ENCODE measurements around the gene TMEM109. TPM values are rescaled to one million over a fixed set of nuclear protein-coding genes. Genes with fewer than 3 reads are reported as not detected.

TMEM109 gene
- total and polyA plus RNA-seq, 2 of the 8 experiments (the other 6 are each of a cell fraction or from before 2014, with no cell fraction given) = 27.3 to 30.3 TPM

- no peaks in the 10 kb centered on the region for H3K79me2 ChIP-seq (ENCODE audit: control insufficient read depth in 1 of 2, insufficient read depth in 2 of 2, low read length in 2 of 2)
- ChIA-PET POLR2A (ENCODE audit: partially characterized antibody) (interaction anchor here (0.9 to 5.7 kb wide), 4 partner anchors 11 to 26 kb away, joined by 3 to 26 read pairs (median 6); partner anchors contain the start of gene TMEM109), CTCF (ENCODE audit: partially characterized antibody) (interaction anchor here (1.2 to 1.9 kb wide), 2 partner anchors 10 to 16 kb away, joined by 4 to 7 read pairs; no protein-coding TSS in a partner anchor)
- H2BK12ac ChIP-seq (ENCODE audit: low read depth, low read length) = 0 out of 2 replicates have a peak overlapping the region, but pooled peaks have one; percentile 39
- H2BK15ac ChIP-seq (ENCODE audit: low read length) = no peak overlapping the region
- FAIRE-seq (no peak), DNase-seq (ENCODE audit: low read depth in 1 of 2, low spot score in 2 of 2) (no peak)
- peak overlapping the region; percentile 71; the same call in 1 of the 2 replicates for H3K18ac ChIP-seq (ENCODE audit: extremely low read depth, low read length)
- H2AK5ac ChIP-seq (ENCODE audit: low read depth, low read length) = no peak overlapping the region; the same call in 1 of the 2 replicates
- H4K20me1 ChIP-seq (replicated peaks in 1 of 2; ENCODE audit: control insufficient read depth in 1 of 2, insufficient read depth in 2 of 2, low read length in 2 of 2) = peaks cover 9 to 13% of the 10 kb centered on the region in 2 experiments
- H3K14ac ChIP-seq (ENCODE audit: insufficient read length) = no peak overlapping the region
- no peaks in the 10 kb centered on the region for H3K9me3 ChIP-seq (ENCODE audit: insufficient read depth in 2 of 2, low read depth in 1 of 2, low read length in 1 of 2)
- peaks cover 11% of the 10 kb centered on the region; the same call in 1 of the 2 replicates for H3K23me2 ChIP-seq (ENCODE audit: low read depth, low read length)
- H3K23ac ChIP-seq (ENCODE audit: insufficient read length) = no peak overlapping the region
- H2BK20ac ChIP-seq (ENCODE audit: low read length) = no peak overlapping the region
- H3K4me2 ChIP-seq (ENCODE audit: insufficient read depth in 1 of 2, low read depth in 2 of 2, low read length in 2 of 2) = peak overlapping the region; percentile 68 to 91
- H3K27ac ChIP-seq (ENCODE audit: low read depth, low read length) = no peak overlapping the region; the same call in 1 of the 2 replicates
- TF ChIP-seq EZH2 (IDR thresholded peaks at IDR 0.05; ENCODE audit: low read depth, low read length, severe bottlenecking) = peak; percentile 23
- no peak for TF ChIP-seq CEBPB (IDR thresholded peaks at IDR 0.05; ENCODE audit: low read depth, low read length)
- peak; percentile 75 for TF ChIP-seq SAP30 (IDR thresholded peaks at IDR 0.05; ENCODE audit: insufficient read depth, insufficient replicate concordance, low read length)
- no peak overlapping the region for H3K56ac ChIP-seq (replicated peaks; ENCODE audit: insufficient read length, low read depth, low read length)
- H4K5ac ChIP-seq (ENCODE audit: insufficient read length, low read depth, low read length) = no peak overlapping the region
- H4K91ac ChIP-seq (replicated peaks; ENCODE audit: insufficient read length, low read length) = no peak overlapping the region
- peak overlapping the region; percentile 34 to 86 (median 46) for H3K9ac ChIP-seq (replicated peaks in 1 of 4; ENCODE audit: extremely low read depth in 1 of 4, low read depth in 3 of 4, low read length in 3 of 4)
- peaks cover 9 to 34% (median 17%) of the 10 kb centered on the region in 4 experiments; a peak in 7 of 8 replicates for H3K36me3 ChIP-seq (ENCODE audit: control insufficient read depth in 2 of 4, insufficient read depth in 4 of 4, low read length in 3 of 4)
- WGBS, 2 experiments (ENCODE audit: extremely low coverage in 1 of 2, insufficient coverage in 1 of 2, insufficient read length in 1 of 2, insufficient replicate concordance in 2 of 2, low coverage in 1 of 2, low lambda C conversion rate in 2 of 2, missing lambda C conversion rate in 1 of 2) = 6% methylated on average over 34 of the region's 35 CpGs; no CpG with 5 or more reads in 1 of the 2 experiments
- peaks cover 0 to 3% (median 0%) of the 10 kb centered on the region in 4 experiments; a peak in 1 of 7 replicates for H3K27me3 ChIP-seq (replicated peaks in 1 of 4; ENCODE audit: control insufficient read depth in 3 of 4, extremely low read depth in 1 of 4, insufficient read depth in 3 of 4, low read length in 3 of 4)
- no peak overlapping the region for H2BK120ac ChIP-seq (replicated peaks; ENCODE audit: low read depth, low read length)
- no peak overlapping the region; the same call in 1 of the 2 replicates for H2AFZ ChIP-seq (ENCODE audit: low read length)
- H3K4me1 ChIP-seq (replicated peaks in 1 of 4; ENCODE audit: control insufficient read depth in 3 of 4, insufficient read depth in 4 of 4, low read length in 3 of 4) = peaks cover 5 to 14% (median 5%) of the 10 kb centered on the region in 4 experiments; a peak in 6 of 7 replicates
- no peak overlapping the region; the same call in 1 of the 2 replicates for H4K8ac ChIP-seq (ENCODE audit: extremely low read depth, insufficient read depth, low read length)
- H2BK5ac ChIP-seq (ENCODE audit: low read depth, low read length) = 0 out of 2 replicates have a peak overlapping the region, but pooled peaks have one; percentile 18
- peak overlapping the region; percentile 87 for H3K4ac ChIP-seq (replicated peaks; ENCODE audit: insufficient read length, low read depth, low read length)
- H3K79me1 ChIP-seq (ENCODE audit: low read depth, low read length) = peaks cover 11% of the 10 kb centered on the region
- H3K4me3 ChIP-seq (ENCODE audit: extremely low read depth in 1 of 4, insufficient read depth in 2 of 4, low read depth in 3 of 4, low read length in 4 of 4) = peak overlapping the region; percentile 70 to 95 (median 77)
Observed at GRCh38 chr11:60924906-60925853, 11.2 kb downstream of the TMEM109 start.
